Fibroblast of lung (primary cell): ENCODE measurements around the gene PLK2. TPM values are rescaled to one million over a fixed set of nuclear protein-coding genes. Genes with fewer than 3 reads are reported as not detected.
A peak's percentile ranks its signal among the peaks of the same experiment; 100 is the strongest.

Experiments
- DNase-seq, 2 donors: peaks; one replicate each; pipeline versions ENCODE4 v3.0.0 to v3.0.0-alpha.2; 2010; ENCODE audit warnings: low read depth in 2 of 2
- H2AFZ ChIP-seq: 2 replicates; pipeline ENCODE4 v1.5.1; 2012; ENCODE audit warnings: low read length, control low read depth, inconsistent platforms
- H3K27ac ChIP-seq: 2 replicates; pipeline ENCODE4 v1.5.1; 2011; ENCODE audit warnings: low read length, control low read depth; ENCODE audit not compliant: insufficient read depth
- H3K27me3 ChIP-seq: 2 replicates; pipeline ENCODE4 v1.5.1; 2011; ENCODE audit warnings: mild to moderate bottlenecking, low read length; ENCODE audit not compliant: control insufficient read depth, insufficient read depth
- H3K36me3 ChIP-seq: 2 replicates; pipeline ENCODE4 v1.5.1; 2011; ENCODE audit warnings: low read length; ENCODE audit not compliant: control insufficient read depth, insufficient read depth
- H3K4me1 ChIP-seq: 2 replicates; pipeline ENCODE4 v1.5.1; 2011; ENCODE audit warnings: low read length; ENCODE audit not compliant: control insufficient read depth, insufficient read depth; ENCODE audit errors: extremely low read depth
- H3K4me2 ChIP-seq: 2 replicates; pipeline ENCODE4 v1.5.1; 2011; ENCODE audit warnings: low read length, control low read depth; ENCODE audit not compliant: insufficient read depth; ENCODE audit errors: extremely low read depth
- H3K4me3 ChIP-seq, 4 experiments: fragments of 200-600 bp in 1 of 4; sonication (generic) in 1 of 4; replicated peaks in 1 of 4; 2 replicates each; pipeline ENCODE4 v1.5.1; 2011 to 2016; ENCODE audit warnings: low read length in 4 of 4, low read depth in 3 of 4, mild to moderate bottlenecking in 3 of 4, control low read depth in 2 of 4, inconsistent platforms in 1 of 4, mixed read lengths in 1 of 4; ENCODE audit not compliant: insufficient read depth in 1 of 4; ENCODE audit errors: control extremely low read depth in 1 of 4
- H3K79me2 ChIP-seq: 2 replicates; pipeline ENCODE4 v1.5.1; 2012; ENCODE audit warnings: mild to moderate bottlenecking, low read length, inconsistent platforms; ENCODE audit not compliant: control insufficient read depth, insufficient read depth
- H3K9ac ChIP-seq: 2 replicates; pipeline ENCODE4 v1.5.1; 2011; ENCODE audit warnings: mild to moderate bottlenecking, low read length, control low read depth; ENCODE audit not compliant: insufficient read depth
- H3K9me3 ChIP-seq: 2 replicates; pipeline ENCODE4 v1.5.1; 2012; ENCODE audit warnings: low read depth, low read length; ENCODE audit not compliant: control insufficient read depth, insufficient read depth
- H4K20me1 ChIP-seq: 2 replicates; pipeline ENCODE4 v1.5.1; 2011; ENCODE audit warnings: low read length; ENCODE audit not compliant: control insufficient read depth, insufficient read depth; ENCODE audit errors: extremely low read depth
- EZH2 ChIP-seq: IDR thresholded peaks from 2 replicates; pipeline ENCODE4 v1.5.1; 2012; ENCODE audit warnings: low read length, control low read depth, mild to moderate bottlenecking; ENCODE audit errors: missing control alignments
- polyA plus RNA-seq, 2 donors: library from polyadenylated mRNA; depleted of rRNA in 1 of 2; stranded (reverse) in 1 of 2; unstranded in 1 of 2; fragments of >200 nt; gene quantifications; 2 replicates each; pipeline ENCODE4 v1.2.1, GENCODE V29; 2011 to 2012; ENCODE audit warnings: missing spikeins in 1 of 2
- total RNA-seq: library from RNA; depleted of rRNA; stranded (reverse); fragments of >200 nt; gene quantifications from 2 replicates; pipeline ENCODE4 v1.2.1, GENCODE V29; 2014
- TF ChIP-seq, protein P1 (sequence below), 2 donors: IDR thresholded peaks in 1 of 2; conservative IDR thresholded peaks in 1 of 2; 1 replicate in 1 of 2; 2 replicates in 1 of 2; pipeline ENCODE4 v1.5.1; 2011 to 2012; ENCODE audit warnings: low read length in 2 of 2, control low read depth in 1 of 2, inconsistent platforms in 1 of 2, low read depth in 1 of 2, mild to moderate bottlenecking in 1 of 2

Gene PLK2
- total and polyA plus RNA-seq, 2 donors (not counting 1 experiment from before 2014, with no cell fraction given) = 26.8 to 983 TPM

DNA sequence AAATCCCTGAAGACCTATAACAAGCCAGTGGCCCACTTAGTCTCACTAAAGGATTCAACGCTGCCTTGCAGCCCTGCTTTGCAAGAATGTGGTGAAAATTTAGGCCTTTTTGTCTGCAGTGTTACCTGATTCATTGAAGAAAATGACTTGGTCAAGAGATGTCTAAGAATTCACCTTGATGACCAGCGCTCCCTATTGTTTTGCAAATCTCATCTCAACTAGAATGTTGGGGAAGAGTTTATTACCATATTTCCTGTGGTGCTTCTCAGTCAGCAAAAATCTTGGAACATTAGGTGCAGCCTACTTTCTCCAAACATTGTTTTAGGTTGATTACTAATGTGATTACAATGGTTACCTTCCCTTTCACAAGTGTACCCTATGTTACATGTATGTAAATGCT, 53.5 kb downstream of the PLK2 start:
- Histone ChIP-seq H3K27me3 (no peaks in the 10 kb centered on the region), H3K9ac (no peak overlapping the region), H3K4me2 (no peak overlapping the region), H4K20me1 (no peaks in the 10 kb centered on the region), H3K27ac (no peak overlapping the region), H2AFZ (no peak overlapping the region), H3K4me3 (no peak overlapping the region), H3K9me3 (no peaks in the 10 kb centered on the region), H3K79me2 (no peaks in the 10 kb centered on the region), H3K36me3 (no peaks in the 10 kb centered on the region), H3K4me1 (peaks cover 3% of the 10 kb centered on the region)
- DNase-seq = peak in 1 of 2 donors; percentile 20
- TF ChIP-seq EZH2 = no peak
- TF ChIP-seq, protein P1, sequence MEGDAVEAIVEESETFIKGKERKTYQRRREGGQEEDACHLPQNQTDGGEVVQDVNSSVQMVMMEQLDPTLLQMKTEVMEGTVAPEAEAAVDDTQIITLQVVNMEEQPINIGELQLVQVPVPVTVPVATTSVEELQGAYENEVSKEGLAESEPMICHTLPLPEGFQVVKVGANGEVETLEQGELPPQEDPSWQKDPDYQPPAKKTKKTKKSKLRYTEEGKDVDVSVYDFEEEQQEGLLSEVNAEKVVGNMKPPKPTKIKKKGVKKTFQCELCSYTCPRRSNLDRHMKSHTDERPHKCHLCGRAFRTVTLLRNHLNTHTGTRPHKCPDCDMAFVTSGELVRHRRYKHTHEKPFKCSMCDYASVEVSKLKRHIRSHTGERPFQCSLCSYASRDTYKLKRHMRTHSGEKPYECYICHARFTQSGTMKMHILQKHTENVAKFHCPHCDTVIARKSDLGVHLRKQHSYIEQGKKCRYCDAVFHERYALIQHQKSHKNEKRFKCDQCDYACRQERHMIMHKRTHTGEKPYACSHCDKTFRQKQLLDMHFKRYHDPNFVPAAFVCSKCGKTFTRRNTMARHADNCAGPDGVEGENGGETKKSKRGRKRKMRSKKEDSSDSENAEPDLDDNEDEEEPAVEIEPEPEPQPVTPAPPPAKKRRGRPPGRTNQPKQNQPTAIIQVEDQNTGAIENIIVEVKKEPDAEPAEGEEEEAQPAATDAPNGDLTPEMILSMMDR (conservative IDR thresholded peaks at IDR 0.05 in 1 of 2, IDR thresholded peaks at IDR 0.05 in 1 of 2; ENCODE audit: low read depth in 1 of 2, low read length in 2 of 2) = no peak

DNA sequence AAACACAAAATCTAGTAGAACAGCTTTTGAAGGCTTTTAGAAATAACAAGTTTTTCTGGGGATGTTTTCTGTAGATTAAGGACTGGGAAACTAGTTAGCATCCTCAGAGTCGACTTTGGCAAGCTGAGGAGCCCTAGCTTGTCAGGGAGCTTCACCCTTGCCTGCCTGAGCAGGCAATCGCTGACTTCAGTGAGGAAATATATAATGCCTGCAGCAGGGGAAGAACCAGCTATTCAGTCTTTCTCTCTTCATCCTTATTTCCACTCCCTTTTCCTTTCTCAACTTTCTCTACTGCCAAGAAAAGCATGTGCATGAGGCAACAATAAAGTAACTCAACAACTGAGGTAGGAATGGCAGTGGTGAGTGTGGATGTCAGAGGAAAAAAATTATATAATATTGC, 54.7 kb downstream of the PLK2 start:
- H3K36me3 ChIP-seq = no peaks in the 10 kb centered on the region
- H3K27ac ChIP-seq = no peak overlapping the region
- no peak overlapping the region for H3K9ac ChIP-seq
- H3K27me3 ChIP-seq = no peaks in the 10 kb centered on the region
- H3K4me2 ChIP-seq = no peak overlapping the region
- no peak overlapping the region for H2AFZ ChIP-seq
- no peak for TF ChIP-seq EZH2
- TF ChIP-seq, protein P1 (conservative IDR thresholded peaks at IDR 0.05 in 1 of 2, IDR thresholded peaks at IDR 0.05 in 1 of 2; ENCODE audit: low read depth in 1 of 2, low read length in 2 of 2) = no peak
- H3K79me2 ChIP-seq = no peaks in the 10 kb centered on the region
- H4K20me1 ChIP-seq = no peaks in the 10 kb centered on the region
- no peak for DNase-seq
- H3K4me3 ChIP-seq = no peak overlapping the region
- H3K9me3 ChIP-seq = no peaks in the 10 kb centered on the region
- H3K4me1 ChIP-seq = peaks cover 3% of the 10 kb centered on the region

DNA sequence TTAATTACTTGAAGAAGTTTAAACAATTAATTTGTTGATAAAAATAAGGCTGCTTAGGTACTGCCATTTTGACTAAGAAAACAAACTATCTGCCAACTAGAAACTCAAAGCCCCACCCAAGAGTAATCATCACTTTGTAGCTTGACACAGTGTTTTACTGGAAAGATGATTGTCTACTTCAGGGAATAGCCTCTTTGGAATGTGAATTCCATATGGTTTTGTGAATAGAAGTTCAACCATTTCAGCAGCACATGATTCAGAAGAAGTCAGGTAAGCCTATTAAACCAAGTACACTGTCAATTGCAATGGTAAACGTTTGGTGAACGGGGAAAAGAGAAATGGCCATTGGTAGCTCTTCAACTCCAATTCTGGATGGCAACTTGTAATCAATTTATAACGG, 55.2 kb downstream of the PLK2 start:
- TF ChIP-seq, protein P1 (conservative IDR thresholded peaks at IDR 0.05 in 1 of 2, IDR thresholded peaks at IDR 0.05 in 1 of 2; ENCODE audit: low read depth in 1 of 2, low read length in 2 of 2) = no peak
- no peak for TF ChIP-seq EZH2
- Histone ChIP-seq H3K4me2 (no peak overlapping the region), H3K9me3 (no peaks in the 10 kb centered on the region), H3K79me2 (no peaks in the 10 kb centered on the region), H4K20me1 (no peaks in the 10 kb centered on the region), H3K4me3 (no peak overlapping the region), H3K27ac (no peak overlapping the region), H3K4me1 (peaks cover 3% of the 10 kb centered on the region), H3K27me3 (no peaks in the 10 kb centered on the region), H3K36me3 (no peaks in the 10 kb centered on the region), H2AFZ (no peak overlapping the region), H3K9ac (no peak overlapping the region)
- DNase-seq = peak in 1 of 2 donors; percentile 5

Other genes starting within 250 kb of the PLK2 start
- gene GAPT, start 31.3 kb upstream of the PLK2 start, total RNA-seq = not detected in 2 replicates
- gene GAPT, start 31.3 kb upstream of the PLK2 start, polyA plus RNA-seq = not detected in 2 replicates
- not detected in 2 replicates for gene RAB3C, start 123.0 kb upstream of the PLK2 start, total RNA-seq
- not detected in 2 replicates for gene RAB3C, start 123.0 kb upstream of the PLK2 start, polyA plus RNA-seq